Measurements from ENCODE around the gene PRPF4. TPM values are rescaled to one million over a fixed set of nuclear protein-coding genes. Genes with fewer than 3 reads are reported as not detected.

The PRPF4 gene
- total and polyA plus RNA-seq, 9 of the 15 experiments (the other 6 are each of a cell fraction or from before 2014, with no cell fraction given): 25.8 to 66.0 (median 39.8) TPM

GRCh38 chr9:113228130-113228665 lies 47.3 kb upstream of the PRPF4 start (continued):
- TF ChIP-seq ATF1 (CRISPR knock-in tag; IDR thresholded peaks at IDR 0.05) (no peak), ATF1 (tag; IDR thresholded peaks at IDR 0.05) (peak; percentile 34; the same call in 1 of the 2 replicates), SMARCC2 (IDR thresholded peaks at IDR 0.05; ENCODE audit: low read depth) (no peak), MEIS2 (IDR thresholded peaks at IDR 0.05; ENCODE audit: partially characterized antibody) (peak; percentile 96), NCOA4 (IDR thresholded peaks at IDR 0.05; ENCODE audit: partially characterized antibody) (no peak), ZNF512 (tag; IDR thresholded peaks at IDR 0.05) (no peak), E2F3 (CRISPR knock-in tag; IDR thresholded peaks at IDR 0.05) (no peak), TEAD1 (CRISPR knock-in tag; IDR thresholded peaks at IDR 0.05) (0 out of 4 replicates have a peak, but pooled peaks of 1 of the 2 experiments have one; percentile 8), ARID1B (IDR thresholded peaks at IDR 0.05) (no peak), HMG20B (CRISPR knock-in tag; IDR thresholded peaks at IDR 0.05) (no peak), PTRF (tag; IDR thresholded peaks at IDR 0.05) (no peak), GABPB1 (CRISPR knock-in tag; IDR thresholded peaks at IDR 0.05) (no peak), EHMT2 (IDR thresholded peaks at IDR 0.05) (no peak), SNAPC5 (CRISPR knock-in tag; IDR thresholded peaks at IDR 0.05) (no peak), ZC3H4 (CRISPR knock-in tag; IDR thresholded peaks at IDR 0.05; ENCODE audit: borderline replicate concordance) (no peak)

Data from K562 (cell line).